Effector memory CD4-positive, alpha-beta T cell (primary cell): ENCODE measurements around the gene BSN.

Experiments
- DNase-seq, 3 donors: peaks; one replicate each; pipeline ENCODE4 v3.0.0-alpha.2; 2020
- H3K27ac ChIP-seq: 2 replicates; pipeline ENCODE4 v1.7.0; 2013; ENCODE audit warnings: mild to moderate bottlenecking, low read length, moderate library complexity; ENCODE audit not compliant: insufficient read depth, poor library complexity, severe bottlenecking
- H3K27me3 ChIP-seq: replicated peaks from 2 replicates; pipeline ENCODE4 v1.7.0; 2013; ENCODE audit warnings: mild to moderate bottlenecking, low read length; ENCODE audit not compliant: insufficient read depth, control insufficient read depth, poor library complexity, severe bottlenecking
- H3K36me3 ChIP-seq: 2 replicates; pipeline ENCODE4 v1.7.0; 2013; ENCODE audit warnings: mild to moderate bottlenecking, low read length, moderate library complexity; ENCODE audit not compliant: control insufficient read depth, insufficient read depth
- H3K4me1 ChIP-seq: 2 replicates; pipeline ENCODE4 v1.7.0; 2013; ENCODE audit warnings: low read length, mild to moderate bottlenecking; ENCODE audit not compliant: control insufficient read depth, insufficient read depth, poor library complexity, severe bottlenecking
- H3K4me3 ChIP-seq: 2 replicates; pipeline ENCODE4 v1.7.0; 2013; ENCODE audit warnings: low read length, low read depth, mild to moderate bottlenecking; ENCODE audit not compliant: insufficient read depth, poor library complexity, severe bottlenecking
- H3K9me3 ChIP-seq: 2 replicates; pipeline ENCODE4 v1.7.0; 2013; ENCODE audit warnings: mild to moderate bottlenecking, low read length, moderate library complexity; ENCODE audit not compliant: control insufficient read depth

BSN gene

DNA sequence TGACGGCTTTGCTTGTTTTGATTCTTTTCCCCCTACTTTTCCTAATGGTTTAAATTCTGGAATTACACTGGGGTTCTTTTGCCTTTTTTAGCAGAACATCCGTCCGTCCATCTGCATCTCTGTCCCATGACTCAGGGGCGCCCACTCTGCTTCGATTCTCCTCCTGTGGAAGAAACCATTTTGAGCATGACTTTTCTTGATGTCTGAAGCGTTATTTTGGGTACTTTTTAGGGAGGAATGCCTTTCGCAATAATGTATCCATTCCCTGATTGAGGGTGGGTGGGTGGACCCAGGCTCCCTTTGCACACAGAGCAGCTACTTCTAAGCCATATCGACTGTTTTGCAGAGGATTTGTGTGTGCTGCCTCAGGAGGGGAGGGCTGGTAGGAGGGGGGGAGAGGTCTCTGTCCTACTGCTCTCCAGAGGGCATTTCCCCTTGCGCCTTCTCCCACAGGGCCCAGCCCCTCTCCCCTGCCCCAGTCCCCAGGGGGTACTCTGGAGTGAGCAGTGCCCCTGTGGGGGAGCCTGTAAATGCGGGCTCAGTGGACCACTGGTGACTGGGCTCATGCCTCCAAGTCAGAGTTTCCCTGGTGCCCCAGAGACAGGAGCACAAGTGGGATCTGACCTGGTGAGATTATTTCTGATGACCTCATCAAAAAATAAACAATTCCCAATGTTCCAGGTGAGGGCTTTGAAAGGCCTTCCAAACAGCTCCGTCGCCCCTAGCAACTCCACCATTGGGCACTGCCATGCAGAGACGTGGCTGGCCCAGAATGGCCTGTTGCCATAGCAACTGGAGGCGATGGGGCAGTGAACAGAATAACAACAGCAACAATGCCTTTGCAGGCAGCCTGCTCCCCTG lies 19.5 kb upstream of the BSN start:
- no peaks in the 10 kb centered on the region for H3K9me3 ChIP-seq
- no peak for DNase-seq
- H3K27ac ChIP-seq: no peak overlapping the region
- no peaks in the 10 kb centered on the region for H3K4me1 ChIP-seq
- no peak overlapping the region for H3K4me3 ChIP-seq
- no peaks in the 10 kb centered on the region for H3K27me3 ChIP-seq
- peaks cover 25% of the 10 kb centered on the region for H3K36me3 ChIP-seq

- no peak for DNase-seq
- H3K9me3 ChIP-seq: no peaks in the 10 kb centered on the region
- H3K4me3 ChIP-seq: no peak overlapping the region
- peaks cover 7% of the 10 kb centered on the region for H3K4me1 ChIP-seq
- H3K27ac ChIP-seq: no peak overlapping the region
- H3K27me3 ChIP-seq: no peaks in the 10 kb centered on the region
- peaks cover 16% of the 10 kb centered on the region for H3K36me3 ChIP-seq
Observed at GRCh38 chr3:49535971-49536874, 18.1 kb upstream of the BSN start.

DNA sequence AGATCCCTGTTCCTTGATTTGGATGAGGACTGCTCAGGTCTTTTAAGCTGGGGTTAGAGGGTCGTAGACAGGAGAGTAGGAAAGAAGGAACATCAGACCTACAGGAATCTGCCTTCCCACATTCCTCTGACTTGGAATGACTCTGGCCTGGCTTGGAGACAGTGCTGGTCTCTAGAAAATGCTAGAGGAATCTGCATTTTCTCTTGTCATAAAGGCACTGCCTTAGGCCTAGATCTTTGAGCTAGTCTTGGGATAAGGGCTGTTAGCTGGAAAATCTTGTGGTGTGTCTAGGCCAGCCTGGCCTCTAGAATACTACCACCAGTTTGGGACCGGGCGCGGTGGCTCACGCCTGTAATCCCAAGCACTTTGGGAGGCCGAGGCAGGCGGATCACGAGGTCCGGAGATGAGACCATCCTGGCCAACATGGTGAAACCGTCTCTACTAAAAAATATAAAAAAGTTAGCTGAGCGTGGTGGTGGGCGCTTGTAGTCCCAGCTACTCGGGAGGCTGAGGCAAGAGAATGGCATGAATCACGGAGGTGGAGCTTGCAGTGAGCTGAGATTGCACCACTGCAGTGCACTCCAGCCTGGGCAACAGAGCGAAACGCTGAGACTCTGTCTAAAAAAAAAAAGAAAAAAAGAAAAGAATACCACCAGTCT lies 17.3 kb upstream of the BSN start:
- Histone ChIP-seq H3K9me3 (no peaks in the 10 kb centered on the region), H3K27ac (no peak overlapping the region), H3K4me1 (peaks cover 7% of the 10 kb centered on the region), H3K27me3 (no peaks in the 10 kb centered on the region), H3K36me3 (peaks cover 8% of the 10 kb centered on the region), H3K4me3 (no peak overlapping the region)
- no peak for DNase-seq

DNA sequence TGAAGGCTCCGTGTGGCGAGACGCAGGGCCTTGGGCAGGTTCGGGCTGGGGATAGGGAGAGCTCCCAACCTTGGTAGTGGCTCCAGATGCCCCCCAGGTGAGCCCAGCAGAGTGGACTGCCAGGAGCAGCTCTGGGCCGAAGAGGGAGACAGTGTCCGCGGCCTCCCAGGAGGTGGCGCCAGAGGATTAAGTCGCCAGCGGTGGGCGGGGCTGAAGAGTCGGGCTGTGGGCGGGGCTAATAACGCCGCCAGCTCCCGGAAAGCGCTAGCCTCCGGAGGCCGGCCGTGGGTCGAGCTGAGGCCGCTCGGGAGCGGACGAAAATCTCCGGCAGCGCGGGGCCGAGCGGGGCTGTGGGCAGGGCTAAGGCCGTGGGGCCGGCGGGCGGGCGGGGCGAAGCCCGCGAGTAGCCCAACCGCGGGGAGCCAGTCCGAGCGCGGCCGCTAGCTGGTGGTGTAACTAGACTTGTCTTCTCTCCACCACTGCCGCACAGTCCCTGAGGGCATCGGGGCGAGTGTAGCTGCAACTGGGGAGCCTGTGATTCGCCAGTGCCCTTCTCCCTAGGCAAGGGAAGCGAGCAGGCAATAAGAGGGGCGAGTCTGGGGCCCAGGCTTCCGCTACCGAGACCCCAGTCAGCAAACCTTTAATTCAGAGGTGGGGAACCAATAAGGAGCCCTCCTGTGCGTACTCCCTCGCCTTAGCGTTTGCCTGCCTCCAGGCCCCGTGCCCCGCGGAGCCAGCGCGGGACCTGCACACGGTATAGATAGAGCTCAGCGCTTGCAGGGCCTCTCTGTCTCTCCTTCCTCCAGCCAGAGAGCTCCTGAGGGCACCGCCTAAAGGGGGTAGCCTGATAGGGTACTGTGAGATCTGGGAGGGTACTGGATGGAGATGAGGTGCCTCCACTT lies 14.4 kb upstream of the BSN start:
- Histone ChIP-seq H3K4me3 (peak overlapping the region; percentile 83), H3K4me1 (peaks cover 7% of the 10 kb centered on the region), H3K27ac (peak overlapping the region; percentile 63), H3K36me3 (no peaks in the 10 kb centered on the region), H3K9me3 (no peaks in the 10 kb centered on the region), H3K27me3 (no peaks in the 10 kb centered on the region)
- DNase-seq: peak; percentile 80 to 88 (median 87)

- Histone ChIP-seq H3K4me1 (peaks cover 17% of the 10 kb centered on the region), H3K27ac (no peak overlapping the region), H3K9me3 (no peaks in the 10 kb centered on the region), H3K27me3 (peaks cover 17% of the 10 kb centered on the region), H3K4me3 (no peak overlapping the region), H3K36me3 (no peaks in the 10 kb centered on the region)
- DNase-seq: no peak
Observed at GRCh38 chr3:49552087-49552486, 2.2 kb upstream of the BSN start.

- Histone ChIP-seq H3K27me3 (peaks cover 17% of the 10 kb centered on the region), H3K4me3 (no peak overlapping the region), H3K36me3 (no peaks in the 10 kb centered on the region)
Observed at GRCh38 chr3:49553324-49553691, 969 bp upstream of the BSN start.

DNA sequence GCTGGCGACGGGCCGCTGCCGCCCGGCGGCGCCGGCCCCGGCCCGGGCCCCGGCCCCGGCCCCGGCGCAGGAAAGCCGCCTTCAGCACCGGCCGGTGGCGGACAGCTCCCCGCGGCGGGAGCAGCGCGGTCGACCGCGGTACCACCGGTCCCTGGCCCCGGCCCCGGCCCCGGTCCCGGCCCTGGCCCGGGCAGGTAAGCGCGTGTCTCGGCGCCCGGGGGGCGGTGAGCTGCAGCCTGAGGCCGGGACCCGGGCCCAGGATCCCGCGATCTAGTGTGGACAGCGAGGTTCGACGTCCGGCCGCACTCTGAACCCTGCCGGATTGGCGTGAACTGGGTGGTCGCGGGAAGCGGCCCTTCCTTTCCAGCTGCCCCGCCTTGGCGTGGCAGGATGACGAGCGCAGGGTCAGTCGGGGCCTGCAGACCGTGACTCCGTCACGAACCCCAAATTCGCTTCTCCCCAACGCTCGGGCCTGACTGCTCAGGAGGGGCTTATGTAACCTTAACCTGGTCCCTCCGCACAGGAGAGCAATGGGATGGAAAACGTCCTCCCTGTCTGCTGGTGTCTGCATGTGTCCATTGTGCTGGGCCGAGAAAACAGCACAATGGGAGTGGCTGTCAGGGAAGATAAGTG lies 472 bp downstream of the BSN start:
- H3K27me3 ChIP-seq: peaks cover 17% of the 10 kb centered on the region
- H3K4me3 ChIP-seq: no peak overlapping the region
- no peaks in the 10 kb centered on the region for H3K9me3 ChIP-seq
- peak in 1 of 3 donors; percentile 36 for DNase-seq
- no peaks in the 10 kb centered on the region for H3K36me3 ChIP-seq
- peaks cover 17% of the 10 kb centered on the region for H3K4me1 ChIP-seq
- no peak overlapping the region for H3K27ac ChIP-seq

More at GRCh38 chr3:49553324-49553691, 969 bp upstream of the BSN start:
- H3K9me3 ChIP-seq: no peaks in the 10 kb centered on the region
- H3K27ac ChIP-seq: no peak overlapping the region
- DNase-seq: no peak
- H3K4me1 ChIP-seq: peaks cover 17% of the 10 kb centered on the region

- H3K27me3 ChIP-seq: peaks cover 17% of the 10 kb centered on the region
- H3K4me1 ChIP-seq: peaks cover 17% of the 10 kb centered on the region
- H3K9me3 ChIP-seq: no peaks in the 10 kb centered on the region
- DNase-seq: no peak
- H3K36me3 ChIP-seq: no peaks in the 10 kb centered on the region
- H3K27ac ChIP-seq: no peak overlapping the region
- H3K4me3 ChIP-seq: no peak overlapping the region
Observed at GRCh38 chr3:49556500-49557275, 2.4 kb downstream of the BSN start.
